Liver (tissue), 3 donors: ENCODE data around the gene CELSR2.

Source experiments
- GABPA ChIP-seq, 2 donors: IDR thresholded peaks in 1 of 2; conservative IDR thresholded peaks in 1 of 2; 2 replicates each; pipeline ENCODE4 v1.6.1; 2016; ENCODE audit warnings: antibody characterized with exemption in 2 of 2, mild to moderate bottlenecking in 1 of 2, moderate library complexity in 1 of 2
- HNF4G ChIP-seq: IDR thresholded peaks from 2 replicates; pipeline ENCODE4 v1.6.1; 2016; ENCODE audit warnings: antibody characterized with exemption
- REST ChIP-seq: IDR thresholded peaks from 2 replicates; pipeline ENCODE4 v1.6.1; 2016; ENCODE audit warnings: antibody characterized with exemption, mild to moderate bottlenecking
- TAF1 ChIP-seq: conservative IDR thresholded peaks from 2 replicates; pipeline ENCODE4 v1.6.1; 2016; ENCODE audit warnings: antibody characterized with exemption, mild to moderate bottlenecking
- YY1 ChIP-seq: IDR thresholded peaks from 2 replicates; pipeline ENCODE4 v1.6.1; 2016; ENCODE audit warnings: antibody characterized with exemption, mild to moderate bottlenecking
- ZBTB33 ChIP-seq: IDR thresholded peaks from 2 replicates; pipeline ENCODE4 v1.6.1; 2016; ENCODE audit warnings: antibody characterized with exemption
- TF ChIP-seq, protein P1 (sequence below): fragments of 150-350 bp; IDR thresholded peaks from 2 replicates; pipeline ENCODE4 v1.5.1; 2017; ENCODE audit warnings: improper control_type of control experiment, low read depth, low read length; ENCODE audit not compliant: missing input control
- TF ChIP-seq, protein P2 (sequence below): IDR thresholded peaks from 2 replicates; pipeline ENCODE4 v1.6.1; 2016; ENCODE audit warnings: antibody characterized with exemption
- TF ChIP-seq, protein P3 (sequence below): IDR thresholded peaks from 2 replicates; pipeline ENCODE4 v1.6.1; 2016; ENCODE audit warnings: antibody characterized with exemption
- donor health status: healthy.
- donor health status: healthy.

GRCh38 chr1:109265741-109266330 lies 16.5 kb downstream of the CELSR2 start:
- TF ChIP-seq, protein P1, sequence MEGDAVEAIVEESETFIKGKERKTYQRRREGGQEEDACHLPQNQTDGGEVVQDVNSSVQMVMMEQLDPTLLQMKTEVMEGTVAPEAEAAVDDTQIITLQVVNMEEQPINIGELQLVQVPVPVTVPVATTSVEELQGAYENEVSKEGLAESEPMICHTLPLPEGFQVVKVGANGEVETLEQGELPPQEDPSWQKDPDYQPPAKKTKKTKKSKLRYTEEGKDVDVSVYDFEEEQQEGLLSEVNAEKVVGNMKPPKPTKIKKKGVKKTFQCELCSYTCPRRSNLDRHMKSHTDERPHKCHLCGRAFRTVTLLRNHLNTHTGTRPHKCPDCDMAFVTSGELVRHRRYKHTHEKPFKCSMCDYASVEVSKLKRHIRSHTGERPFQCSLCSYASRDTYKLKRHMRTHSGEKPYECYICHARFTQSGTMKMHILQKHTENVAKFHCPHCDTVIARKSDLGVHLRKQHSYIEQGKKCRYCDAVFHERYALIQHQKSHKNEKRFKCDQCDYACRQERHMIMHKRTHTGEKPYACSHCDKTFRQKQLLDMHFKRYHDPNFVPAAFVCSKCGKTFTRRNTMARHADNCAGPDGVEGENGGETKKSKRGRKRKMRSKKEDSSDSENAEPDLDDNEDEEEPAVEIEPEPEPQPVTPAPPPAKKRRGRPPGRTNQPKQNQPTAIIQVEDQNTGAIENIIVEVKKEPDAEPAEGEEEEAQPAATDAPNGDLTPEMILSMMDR = no peak
- no peak for TF ChIP-seq ZBTB33
- no peak for TF ChIP-seq GABPA (IDR thresholded peaks at IDR 0.05 in 1 of 2, conservative IDR thresholded peaks at IDR 0.05 in 1 of 2)
- TF ChIP-seq REST = no peak
- TF ChIP-seq HNF4G = no peak
- TF ChIP-seq TAF1 = no peak
- TF ChIP-seq, protein P2, sequence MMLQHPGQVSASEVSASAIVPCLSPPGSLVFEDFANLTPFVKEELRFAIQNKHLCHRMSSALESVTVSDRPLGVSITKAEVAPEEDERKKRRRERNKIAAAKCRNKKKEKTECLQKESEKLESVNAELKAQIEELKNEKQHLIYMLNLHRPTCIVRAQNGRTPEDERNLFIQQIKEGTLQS = no peak
- TF ChIP-seq, protein P3, sequence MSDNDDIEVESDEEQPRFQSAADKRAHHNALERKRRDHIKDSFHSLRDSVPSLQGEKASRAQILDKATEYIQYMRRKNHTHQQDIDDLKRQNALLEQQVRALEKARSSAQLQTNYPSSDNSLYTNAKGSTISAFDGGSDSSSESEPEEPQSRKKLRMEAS = no peak
- no peak for TF ChIP-seq YY1
